ENCODE data around the gene RAB29.

The RAB29 gene

GRCh38 chr1:205783904-205784303 is 8.6 kb upstream of the RAB29 start:
- TF ChIP-seq REST (IDR thresholded peaks at IDR 0.05; ENCODE audit: insufficient read depth in 1 of 2, low read depth in 2 of 2, low read length in 2 of 2) (no peak), SIN3A (IDR thresholded peaks at IDR 0.05; ENCODE audit: borderline replicate concordance, insufficient read depth, low read length) (no peak), TAF1 (IDR thresholded peaks at IDR 0.05; ENCODE audit: borderline replicate concordance, insufficient read depth, low read length) (no peak)

GRCh38 chr1:205783433-205783795 is 8.1 kb upstream of the RAB29 start:
- no peak for TF ChIP-seq POLR2AphosphoS5 (IDR thresholded peaks at IDR 0.05; ENCODE audit: low read depth, low read length)

GRCh38 chr1:205782627-205783432 is 7.5 kb upstream of the RAB29 start:
- TF ChIP-seq REST (IDR thresholded peaks at IDR 0.05; ENCODE audit: insufficient read depth in 1 of 2, low read depth in 2 of 2, low read length in 2 of 2) (no peak), POLR2AphosphoS5 (IDR thresholded peaks at IDR 0.05; ENCODE audit: low read depth, low read length) (no peak), SIN3A (IDR thresholded peaks at IDR 0.05; ENCODE audit: borderline replicate concordance, insufficient read depth, low read length) (no peak), FOXP2 (optimal IDR thresholded peaks at IDR 0.05; ENCODE audit: borderline replicate concordance, extremely low read depth, extremely low read length, insufficient read depth) (no peak), TAF1 (IDR thresholded peaks at IDR 0.05; ENCODE audit: borderline replicate concordance, insufficient read depth, low read length) (no peak)

GRCh38 chr1:205780335-205780734 is 5.1 kb upstream of the RAB29 start:
- TF ChIP-seq FOXP2 (optimal IDR thresholded peaks at IDR 0.05; ENCODE audit: borderline replicate concordance, extremely low read depth, extremely low read length, insufficient read depth) (no peak), SIN3A (IDR thresholded peaks at IDR 0.05; ENCODE audit: borderline replicate concordance, insufficient read depth, low read length) (no peak), REST (IDR thresholded peaks at IDR 0.05; ENCODE audit: insufficient read depth in 1 of 2, low read depth in 2 of 2, low read length in 2 of 2) (no peak), POLR2AphosphoS5 (IDR thresholded peaks at IDR 0.05; ENCODE audit: low read depth, low read length) (no peak), TAF1 (IDR thresholded peaks at IDR 0.05; ENCODE audit: borderline replicate concordance, insufficient read depth, low read length) (no peak)

- no peak for TF ChIP-seq SIN3A (IDR thresholded peaks at IDR 0.05; ENCODE audit: borderline replicate concordance, insufficient read depth, low read length)
- no peak for TF ChIP-seq REST (IDR thresholded peaks at IDR 0.05; ENCODE audit: insufficient read depth in 1 of 2, low read depth in 2 of 2, low read length in 2 of 2)
- no peak for TF ChIP-seq TAF1 (IDR thresholded peaks at IDR 0.05; ENCODE audit: borderline replicate concordance, insufficient read depth, low read length)
- TF ChIP-seq FOXP2 (optimal IDR thresholded peaks at IDR 0.05; ENCODE audit: borderline replicate concordance, extremely low read depth, extremely low read length, insufficient read depth): no peak
- no peak for TF ChIP-seq POLR2AphosphoS5 (IDR thresholded peaks at IDR 0.05; ENCODE audit: low read depth, low read length)
Observed at GRCh38 chr1:205777994-205778393, 2.7 kb upstream of the RAB29 start.
